ENCODE measurements around the gene CXCR2.
A peak's percentile ranks its signal among the peaks of the same experiment; 100 is the strongest.

Gene CXCR2

DNA sequence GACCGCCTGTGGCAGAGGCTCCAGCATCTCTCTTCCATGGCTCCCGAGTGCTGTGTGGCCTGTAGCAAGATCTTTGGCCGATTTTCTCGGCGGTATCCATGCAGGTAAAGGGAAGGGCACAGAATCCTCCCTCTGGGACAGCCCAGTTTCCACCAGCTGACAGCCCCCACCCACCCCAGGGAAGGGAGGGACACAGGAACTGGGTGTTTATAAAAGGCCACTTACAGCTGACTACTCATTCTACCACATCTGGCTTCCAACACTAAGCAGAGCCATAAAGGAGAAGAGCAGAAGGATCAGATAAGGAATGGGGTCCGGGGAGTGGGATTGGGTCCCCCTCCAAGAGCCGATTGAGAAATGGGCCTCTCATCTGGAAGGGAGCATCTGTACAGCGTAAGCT is 36.6 kb upstream of the CXCR2 start:
- no peak overlapping the region for H3K4ac ChIP-seq (ENCODE audit: low read length)
- H3K23ac ChIP-seq (ENCODE audit: low read depth, low read length, poor library complexity): no peak overlapping the region
- no CpG with 5 or more reads among the region's 8 CpGs for WGBS, 2 donors (ENCODE audit: extremely low coverage in 2 of 2, insufficient read length in 2 of 2, insufficient replicate concordance in 1 of 2)
- H3K4me2 ChIP-seq (ENCODE audit: insufficient read depth, low read length, poor library complexity, severe bottlenecking): no peak overlapping the region
- no peaks in the 10 kb centered on the region for H3K27me3 ChIP-seq (ENCODE audit: control insufficient read depth in 3 of 3, insufficient read depth in 3 of 3, low read depth in 1 of 3, low read length in 3 of 3)
- H3K18ac ChIP-seq (ENCODE audit: low read length): peak overlapping the region; percentile 35
- H4K8ac ChIP-seq (ENCODE audit: low read depth, low read length): no peak overlapping the region
- no peak overlapping the region for H2BK15ac ChIP-seq (ENCODE audit: low read length)
- H3K27ac ChIP-seq (replicated peaks; ENCODE audit: low read length): no peak overlapping the region
- H2BK12ac ChIP-seq (ENCODE audit: low read length): no peak overlapping the region
- H2BK5ac ChIP-seq (ENCODE audit: low read length): peak overlapping the region; percentile 10
- H4K91ac ChIP-seq (ENCODE audit: low read depth, low read length, poor library complexity): no peak overlapping the region
- H2AK5ac ChIP-seq (ENCODE audit: low read depth, low read length): no peak overlapping the region
- no peaks in the 10 kb centered on the region for H3K36me3 ChIP-seq (replicated peaks in 1 of 2; ENCODE audit: control insufficient read depth in 2 of 2, insufficient read depth in 2 of 2, low read length in 2 of 2)
- no peak overlapping the region for H2AFZ ChIP-seq (ENCODE audit: low read length)
- no peaks in the 10 kb centered on the region for H3K4me1 ChIP-seq (ENCODE audit: control insufficient read depth in 2 of 2, insufficient read depth in 1 of 2, low read depth in 1 of 2, low read length in 2 of 2)
- H3K79me1 ChIP-seq (ENCODE audit: low read depth, low read length): no peaks in the 10 kb centered on the region
- peak overlapping the region; percentile 13 for H3K14ac ChIP-seq (ENCODE audit: low read length)
- no peak overlapping the region for H2BK120ac ChIP-seq (ENCODE audit: low read depth, low read length)
- DNase-seq (ENCODE audit: low spot score): no peak
- peaks cover 0 to 3% of the 10 kb centered on the region in 2 donors for H3K9me3 ChIP-seq (replicated peaks in 1 of 2; ENCODE audit: control insufficient read depth in 2 of 2, insufficient read depth in 1 of 2, low read depth in 1 of 2, low read length in 2 of 2)
- peak overlapping the region in 1 of 2 donors; percentile 44 for H3K4me3 ChIP-seq (ENCODE audit: low read length in 2 of 2)
- H3K9ac ChIP-seq (ENCODE audit: low read depth, low read length, poor library complexity): peak overlapping the region; percentile 3

- no peak overlapping the region for H3K4me3 ChIP-seq (ENCODE audit: low read length in 2 of 2)
- H2BK15ac ChIP-seq (ENCODE audit: low read length): no peak overlapping the region
- H3K27ac ChIP-seq (replicated peaks; ENCODE audit: low read length): no peak overlapping the region
- H2BK12ac ChIP-seq (ENCODE audit: low read length): no peak overlapping the region
- no peak overlapping the region for H3K18ac ChIP-seq (ENCODE audit: low read length)
- no peak overlapping the region for H2AK5ac ChIP-seq (ENCODE audit: low read depth, low read length)
- H2BK120ac ChIP-seq (ENCODE audit: low read depth, low read length): no peak overlapping the region
- no CpG with 5 or more reads among the region's 3 CpGs for WGBS, 2 donors (ENCODE audit: extremely low coverage in 2 of 2, insufficient read length in 2 of 2, insufficient replicate concordance in 1 of 2)
- no peak overlapping the region for H3K4ac ChIP-seq (ENCODE audit: low read length)
- peaks cover 0 to 3% of the 10 kb centered on the region in 2 donors for H3K9me3 ChIP-seq (replicated peaks in 1 of 2; ENCODE audit: control insufficient read depth in 2 of 2, insufficient read depth in 1 of 2, low read depth in 1 of 2, low read length in 2 of 2)
- H3K23ac ChIP-seq (ENCODE audit: low read depth, low read length, poor library complexity): no peak overlapping the region
- no peaks in the 10 kb centered on the region for H3K27me3 ChIP-seq (ENCODE audit: control insufficient read depth in 3 of 3, insufficient read depth in 3 of 3, low read depth in 1 of 3, low read length in 3 of 3)
- H2AFZ ChIP-seq (ENCODE audit: low read length): no peak overlapping the region
- no peak overlapping the region for H3K9ac ChIP-seq (ENCODE audit: low read depth, low read length, poor library complexity)
- H3K14ac ChIP-seq (ENCODE audit: low read length): no peak overlapping the region
- no peak overlapping the region for H2BK5ac ChIP-seq (ENCODE audit: low read length)
- H3K4me2 ChIP-seq (ENCODE audit: insufficient read depth, low read length, poor library complexity, severe bottlenecking): no peak overlapping the region
- no peaks in the 10 kb centered on the region for H3K4me1 ChIP-seq (ENCODE audit: control insufficient read depth in 2 of 2, insufficient read depth in 1 of 2, low read depth in 1 of 2, low read length in 2 of 2)
- no peak overlapping the region for H4K8ac ChIP-seq (ENCODE audit: low read depth, low read length)
- H3K36me3 ChIP-seq (replicated peaks in 1 of 2; ENCODE audit: control insufficient read depth in 2 of 2, insufficient read depth in 2 of 2, low read length in 2 of 2): no peaks in the 10 kb centered on the region
- H4K91ac ChIP-seq (ENCODE audit: low read depth, low read length, poor library complexity): no peak overlapping the region
- no peak for DNase-seq (ENCODE audit: low spot score)
- H3K79me1 ChIP-seq (ENCODE audit: low read depth, low read length): no peaks in the 10 kb centered on the region
These were observed 34.1 kb upstream of the CXCR2 start for GRCh38 chr2:218091746-218092145.

- Histone ChIP-seq H4K8ac (ENCODE audit: low read depth, low read length) (no peak overlapping the region), H3K18ac (ENCODE audit: low read length) (no peak overlapping the region), H3K36me3 (replicated peaks in 1 of 2; ENCODE audit: control insufficient read depth in 2 of 2, insufficient read depth in 2 of 2, low read length in 2 of 2) (no peaks in the 10 kb centered on the region), H2AFZ (ENCODE audit: low read length) (no peak overlapping the region), H3K4me3 (ENCODE audit: low read length in 2 of 2) (no peak overlapping the region), H3K9ac (ENCODE audit: low read depth, low read length, poor library complexity) (no peak overlapping the region), H2BK120ac (ENCODE audit: low read depth, low read length) (no peak overlapping the region), H3K4ac (ENCODE audit: low read length) (no peak overlapping the region), H3K4me1 (ENCODE audit: control insufficient read depth in 2 of 2, insufficient read depth in 1 of 2, low read depth in 1 of 2, low read length in 2 of 2) (no peaks in the 10 kb centered on the region), H2AK5ac (ENCODE audit: low read depth, low read length) (no peak overlapping the region), H3K27ac (replicated peaks; ENCODE audit: low read length) (no peak overlapping the region), H3K27me3 (ENCODE audit: control insufficient read depth in 3 of 3, insufficient read depth in 3 of 3, low read depth in 1 of 3, low read length in 3 of 3) (no peaks in the 10 kb centered on the region), H2BK12ac (ENCODE audit: low read length) (no peak overlapping the region), H3K79me1 (ENCODE audit: low read depth, low read length) (no peaks in the 10 kb centered on the region), H3K23ac (ENCODE audit: low read depth, low read length, poor library complexity) (no peak overlapping the region), H2BK15ac (ENCODE audit: low read length) (no peak overlapping the region), H4K91ac (ENCODE audit: low read depth, low read length, poor library complexity) (no peak overlapping the region), H3K4me2 (ENCODE audit: insufficient read depth, low read length, poor library complexity, severe bottlenecking) (no peak overlapping the region), H3K14ac (ENCODE audit: low read length) (no peak overlapping the region), H2BK5ac (ENCODE audit: low read length) (no peak overlapping the region), H3K9me3 (replicated peaks in 1 of 2; ENCODE audit: control insufficient read depth in 2 of 2, insufficient read depth in 1 of 2, low read depth in 1 of 2, low read length in 2 of 2) (peaks cover 0 to 3% of the 10 kb centered on the region in 2 donors)
- WGBS, 2 donors (ENCODE audit: extremely low coverage in 2 of 2, insufficient read length in 2 of 2, insufficient replicate concordance in 1 of 2): no CpG with 5 or more reads among the region's 3 CpGs
- no peak for DNase-seq (ENCODE audit: low spot score)
These were observed 31.9 kb upstream of the CXCR2 start for GRCh38 chr2:218093879-218094278.

DNA sequence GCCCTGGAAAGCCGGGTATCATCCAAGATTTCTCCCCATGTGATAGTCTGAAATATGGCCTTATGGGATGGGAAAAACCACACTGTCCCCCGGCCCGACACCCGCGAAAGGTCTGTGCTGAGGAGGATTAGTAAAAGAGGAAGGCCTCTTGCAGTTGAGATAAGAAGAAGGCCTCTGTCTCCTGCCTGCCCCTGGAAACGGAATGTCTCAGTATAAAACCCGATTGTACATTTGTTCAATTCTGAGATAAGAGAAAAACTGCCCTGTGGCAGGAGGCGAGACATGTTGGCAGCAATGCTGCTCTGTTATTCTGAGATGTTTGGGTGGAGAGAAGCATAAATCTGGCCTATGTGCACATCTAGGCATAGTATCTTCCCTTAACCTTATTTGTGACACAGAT is 30.0 kb upstream of the CXCR2 start:
- Histone ChIP-seq H3K4me1 (ENCODE audit: control insufficient read depth in 2 of 2, insufficient read depth in 1 of 2, low read depth in 1 of 2, low read length in 2 of 2) (no peaks in the 10 kb centered on the region), H3K9me3 (replicated peaks in 1 of 2; ENCODE audit: control insufficient read depth in 2 of 2, insufficient read depth in 1 of 2, low read depth in 1 of 2, low read length in 2 of 2) (no peaks in the 10 kb centered on the region), H3K23ac (ENCODE audit: low read depth, low read length, poor library complexity) (no peak overlapping the region), H3K27ac (replicated peaks; ENCODE audit: low read length) (no peak overlapping the region), H3K4ac (ENCODE audit: low read length) (no peak overlapping the region), H2BK120ac (ENCODE audit: low read depth, low read length) (no peak overlapping the region), H4K8ac (ENCODE audit: low read depth, low read length) (no peak overlapping the region), H2BK15ac (ENCODE audit: low read length) (no peak overlapping the region), H2BK5ac (ENCODE audit: low read length) (no peak overlapping the region), H3K14ac (ENCODE audit: low read length) (no peak overlapping the region), H3K4me3 (ENCODE audit: low read length in 2 of 2) (no peak overlapping the region), H2AK5ac (ENCODE audit: low read depth, low read length) (no peak overlapping the region), H2AFZ (ENCODE audit: low read length) (no peak overlapping the region), H3K79me1 (ENCODE audit: low read depth, low read length) (no peaks in the 10 kb centered on the region), H3K18ac (ENCODE audit: low read length) (no peak overlapping the region), H3K4me2 (ENCODE audit: insufficient read depth, low read length, poor library complexity, severe bottlenecking) (no peak overlapping the region), H2BK12ac (ENCODE audit: low read length) (no peak overlapping the region), H3K36me3 (replicated peaks in 1 of 2; ENCODE audit: control insufficient read depth in 2 of 2, insufficient read depth in 2 of 2, low read length in 2 of 2) (no peaks in the 10 kb centered on the region), H4K91ac (ENCODE audit: low read depth, low read length, poor library complexity) (no peak overlapping the region), H3K27me3 (ENCODE audit: control insufficient read depth in 3 of 3, insufficient read depth in 3 of 3, low read depth in 1 of 3, low read length in 3 of 3) (no peaks in the 10 kb centered on the region), H3K9ac (ENCODE audit: low read depth, low read length, poor library complexity) (no peak overlapping the region)
- no peak for DNase-seq (ENCODE audit: low spot score)
- WGBS, 2 donors (ENCODE audit: extremely low coverage in 2 of 2, insufficient read length in 2 of 2, insufficient replicate concordance in 1 of 2): no CpG with 5 or more reads among the region's 8 CpGs

Measured in neuronal stem cell (in vitro differentiated cells).